H1 (cell line): Measurements from ENCODE around the gene MS4A5. TPM values are rescaled to one million over a fixed set of nuclear protein-coding genes. Genes with fewer than 3 reads are reported as not detected.

Experiments used
- CTCF ChIA-PET: fragments of 300-600 bp; sonication (Branson Sonifier 250); formaldehyde crosslinking; loops from one replicate; lab custom pipeline; 2021; ENCODE audit not compliant: partially characterized antibody; lab: Charles Lee
- POLR2A ChIA-PET: fragments of 300-600 bp; sonication (Branson Sonifier 250); formaldehyde crosslinking; loops from one replicate; lab custom pipeline; 2021; ENCODE audit warnings: inconsistent platforms; ENCODE audit not compliant: partially characterized antibody; lab: Charles Lee
- DNase-seq, 2 experiments: peaks; one replicate each; pipeline versions ENCODE4 v3.0.0 to v3.0.0-alpha.2; 2010 to 2022; ENCODE audit warnings: low spot score in 2 of 2, low read depth in 1 of 2, mixed read lengths in 1 of 2
- FAIRE-seq: peaks from 2 replicates; lab custom pipeline; 2011; peaks lifted over from hg19 to GRCh38; lab: Jason Lieb, UNC
- H2AFZ ChIP-seq: 2 replicates; pipeline ENCODE4 v1.8.1; 2012; ENCODE audit warnings: low read length, inconsistent platforms
- H2AK5ac ChIP-seq: 2 replicates; pipeline ENCODE4 v1.6.1; 2013; ENCODE audit warnings: low read depth, low read length
- H2BK120ac ChIP-seq: replicated peaks from 2 replicates; pipeline ENCODE3; 2013; ENCODE audit warnings: low read depth, low read length, inconsistent platforms
- H2BK12ac ChIP-seq: 2 replicates; pipeline ENCODE4 v1.6.1; 2013; ENCODE audit warnings: low read depth, low read length
- H2BK15ac ChIP-seq: 2 replicates; pipeline ENCODE4 v1.6.1; 2013; ENCODE audit warnings: low read length
- H2BK20ac ChIP-seq: 2 replicates; pipeline ENCODE4 v1.6.1; 2013; ENCODE audit warnings: low read length
- H2BK5ac ChIP-seq: 2 replicates; pipeline ENCODE4 v1.6.1; 2013; ENCODE audit warnings: low read depth, low read length
- H3K14ac ChIP-seq: 2 replicates; pipeline ENCODE4 v1.6.1; 2013; ENCODE audit warnings: inconsistent platforms; ENCODE audit not compliant: insufficient read length
- H3K18ac ChIP-seq: 2 replicates; pipeline ENCODE4 v1.6.1; 2013; ENCODE audit warnings: low read length; ENCODE audit errors: extremely low read depth
- H3K23ac ChIP-seq: 2 replicates; pipeline ENCODE4 v1.6.1; 2013; ENCODE audit warnings: inconsistent platforms; ENCODE audit not compliant: insufficient read length
- H3K23me2 ChIP-seq: 2 replicates; pipeline ENCODE4 v1.6.1; 2013; ENCODE audit warnings: low read depth, low read length
- H3K27ac ChIP-seq: 2 replicates; pipeline ENCODE4 v1.6.1; 2011; ENCODE audit warnings: low read depth, low read length, inconsistent platforms
- H3K27me3 ChIP-seq, 4 experiments: replicated peaks in 1 of 4; 1 replicate in 1 of 4; 2 replicates in 3 of 4; pipeline versions ENCODE4 v1.6.1 to v1.8.1; 2011 to 2013; ENCODE audit warnings: low read length in 3 of 4, mild to moderate bottlenecking in 3 of 4, inconsistent platforms in 2 of 4, mixed read lengths in 2 of 4, moderate library complexity in 1 of 4; ENCODE audit not compliant: control insufficient read depth in 3 of 4, insufficient read depth in 3 of 4; ENCODE audit errors: extremely low read depth in 1 of 4
- H3K36me3 ChIP-seq, 4 experiments: 2 replicates each; pipeline versions ENCODE4 v1.6.1 to v1.8.1; 2011 to 2013; ENCODE audit warnings: mild to moderate bottlenecking in 4 of 4, low read length in 3 of 4, moderate library complexity in 2 of 4, control low read depth in 1 of 4, inconsistent platforms in 1 of 4; ENCODE audit not compliant: insufficient read depth in 4 of 4, control insufficient read depth in 2 of 4
- H3K4ac ChIP-seq: replicated peaks from 2 replicates; pipeline ENCODE3; 2013; ENCODE audit warnings: low read length, low read depth, mixed read lengths, inconsistent platforms; ENCODE audit not compliant: insufficient read length
- H3K4me1 ChIP-seq, 4 experiments: replicated peaks in 1 of 4; 1 replicate in 1 of 4; 2 replicates in 3 of 4; pipeline versions ENCODE4 v1.6.1 to v1.8.1; 2011 to 2013; ENCODE audit warnings: low read length in 3 of 4, inconsistent platforms in 2 of 4, mixed read lengths in 1 of 4; ENCODE audit not compliant: insufficient read depth in 4 of 4, control insufficient read depth in 3 of 4
- H3K4me2 ChIP-seq, 2 experiments: 2 replicates each; pipeline versions ENCODE4 v1.6.1 to v1.8.1; 2011 to 2013; ENCODE audit warnings: low read depth in 2 of 2, low read length in 2 of 2, control low read depth in 1 of 2, inconsistent platforms in 1 of 2, mild to moderate bottlenecking in 1 of 2; ENCODE audit not compliant: insufficient read depth in 1 of 2
- H3K4me3 ChIP-seq, 4 experiments: fragments of 200-600, 300-600 bp in 1 of 4; sonication (generic), shearing (Covaris generic), sonication (Bioruptor Twin) in 1 of 4; 2 replicates each; pipeline versions ENCODE4 v1.5.1 to v1.8.1; 2011 to 2016; ENCODE audit warnings: low read length in 4 of 4, low read depth in 3 of 4, control low read depth in 2 of 4, inconsistent platforms in 2 of 4, mild to moderate bottlenecking in 2 of 4, mixed read lengths in 1 of 4, moderate library complexity in 1 of 4; ENCODE audit not compliant: insufficient read depth in 2 of 4; ENCODE audit errors: extremely low read depth in 1 of 4
- H3K56ac ChIP-seq: replicated peaks from 2 replicates; pipeline ENCODE3; 2013; ENCODE audit warnings: low read depth, mild to moderate bottlenecking, mixed read lengths, low read length, inconsistent platforms; ENCODE audit not compliant: insufficient read length
- H3K79me1 ChIP-seq: 2 replicates; pipeline ENCODE4 v1.6.1; 2013; ENCODE audit warnings: low read depth, low read length, control low read depth
- H3K79me2 ChIP-seq, 2 experiments: 2 replicates each; pipeline versions ENCODE4 v1.6.1 to v1.8.1; 2012 to 2013; ENCODE audit warnings: low read length in 2 of 2, mild to moderate bottlenecking in 2 of 2, inconsistent platforms in 1 of 2; ENCODE audit not compliant: insufficient read depth in 2 of 2, control insufficient read depth in 1 of 2
- H3K9ac ChIP-seq, 4 experiments: replicated peaks in 1 of 4; 1 replicate in 1 of 4; 2 replicates in 3 of 4; pipeline versions ENCODE4 v1.6.1 to v1.8.1; 2011 to 2013; ENCODE audit warnings: low read depth in 3 of 4, low read length in 3 of 4, control low read depth in 2 of 4, mild to moderate bottlenecking in 2 of 4, moderate library complexity in 2 of 4, inconsistent platforms in 1 of 4; ENCODE audit errors: extremely low read depth in 1 of 4
- H3K9me3 ChIP-seq, 2 experiments: 2 replicates each; pipeline versions ENCODE4 v1.6.1 to v1.8.1; 2012 to 2013; ENCODE audit warnings: mild to moderate bottlenecking in 2 of 2, moderate library complexity in 2 of 2, control low read depth in 1 of 2, inconsistent platforms in 1 of 2, low read depth in 1 of 2, low read length in 1 of 2, mixed read lengths in 1 of 2; ENCODE audit not compliant: insufficient read depth in 2 of 2
- H4K20me1 ChIP-seq, 2 experiments: replicated peaks in 1 of 2; 2 replicates each; pipeline versions ENCODE3 to v1.8.1; 2011 to 2013; ENCODE audit warnings: inconsistent platforms in 2 of 2, low read length in 2 of 2, mild to moderate bottlenecking in 1 of 2; ENCODE audit not compliant: insufficient read depth in 2 of 2, control insufficient read depth in 1 of 2
- H4K5ac ChIP-seq: 2 replicates; pipeline ENCODE4 v1.6.1; 2013; ENCODE audit warnings: low read length, low read depth, mixed read lengths, inconsistent platforms; ENCODE audit not compliant: insufficient read length
- H4K8ac ChIP-seq: 2 replicates; pipeline ENCODE4 v1.8.0; 2013; ENCODE audit warnings: mild to moderate bottlenecking, moderate library complexity, low read length, inconsistent platforms; ENCODE audit not compliant: insufficient read depth; ENCODE audit errors: extremely low read depth
- H4K91ac ChIP-seq: replicated peaks from 2 replicates; pipeline ENCODE3; 2013; ENCODE audit warnings: low read length, mixed read lengths, inconsistent platforms; ENCODE audit not compliant: insufficient read length
- RAD21 ChIP-seq, 2 experiments: IDR thresholded peaks in 1 of 2; conservative IDR thresholded peaks in 1 of 2; 2 replicates each; pipeline ENCODE4 v1.6.1; 2011; ENCODE audit warnings: low read depth in 2 of 2, low read length in 2 of 2, improper control_type of control experiment in 1 of 2, inconsistent platforms in 1 of 2, mild to moderate bottlenecking in 1 of 2, moderate library complexity in 1 of 2
- WGBS, 2 experiments: shearing (Covaris generic) in 1 of 2; methylation state at CpG; one replicate each; pipeline versions ENCODE4 v1.1.6 to v1.1.7; 2013 to 2015; ENCODE audit warnings: low lambda C conversion rate in 2 of 2, mixed read lengths in 2 of 2, inconsistent platforms in 1 of 2, low coverage in 1 of 2, missing lambda C conversion rate in 1 of 2; ENCODE audit not compliant: insufficient replicate concordance in 2 of 2, insufficient coverage in 1 of 2, insufficient read length in 1 of 2; ENCODE audit errors: extremely low coverage in 1 of 2, missing lambda C conversion rate in 1 of 2; 5-methylcytosine and 5-hydroxymethylcytosine counted together
- polyA plus RNA-seq, 7 experiments: library from polyadenylated mRNA; depleted of rRNA in 3 of 7; stranded (reverse) in 5 of 7; unstranded in 2 of 7; fragments of >200 nt in 5 of 7; fragments of 200-250 nt in 2 of 7; gene quantifications; 1 replicate in 5 of 7; 2 replicates in 1 of 7; 4 replicates in 1 of 7; pipeline versions ENCODE4 v1.2.1 to v1.2.3, GENCODE V29; 2011 to 2013; ENCODE audit warnings: missing spikeins in 2 of 7, mixed read lengths in 2 of 7
- total RNA-seq: library from RNA; stranded (reverse); fragmentation: NEBNext Ultra II Directional; extraction: Animal tissue kit (Norgen Biotek cat#: 25700); gene quantifications from 2 replicates; pipeline ENCODE4 v1.2.1, GENCODE V29; 2021

The MS4A5 gene
- total and polyA plus RNA-seq, 2 of the 8 experiments (the other 6 are each of a cell fraction or from before 2014, with no cell fraction given): not detected

DNA sequence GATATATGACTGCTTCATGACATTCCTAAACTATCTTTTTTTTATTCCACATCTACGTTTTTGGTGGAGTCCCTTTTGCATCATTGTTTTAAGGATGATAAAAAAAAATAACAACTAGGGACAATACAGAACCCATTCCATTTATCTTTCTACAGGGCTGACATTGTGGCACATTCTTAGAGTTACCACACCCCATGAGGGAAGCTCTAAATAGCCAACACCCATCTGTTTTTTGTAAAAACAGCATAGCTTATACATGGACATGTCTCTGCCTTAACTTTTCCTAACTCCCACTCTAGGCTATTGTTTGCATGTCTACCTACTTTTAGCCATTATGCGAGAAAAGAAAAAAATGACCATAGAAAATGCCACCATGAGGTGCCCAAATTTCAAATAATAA is 39.5 kb downstream of the MS4A5 start:
- POLR2A ChIA-PET: no interaction called here
- H4K20me1 ChIP-seq: no peaks in the 10 kb centered on the region

More for the DNA sequence above, 39.5 kb downstream of the MS4A5 start:
- no peak overlapping the region for H4K5ac ChIP-seq
- H3K56ac ChIP-seq: no peak overlapping the region
- H3K9me3 ChIP-seq: no peaks in the 10 kb centered on the region
- no peaks in the 10 kb centered on the region for H3K4me1 ChIP-seq
- H3K27me3 ChIP-seq: no peaks in the 10 kb centered on the region
- CTCF ChIA-PET: interaction anchor here (0.8 to 1.0 kb wide), 2 partner anchors 126 to 204 kb away, joined by 3 read pairs; no protein-coding TSS in a partner anchor
- FAIRE-seq (no peak), DNase-seq (no peak)
- no peak overlapping the region for H2BK15ac ChIP-seq
- no peaks in the 10 kb centered on the region for H3K79me1 ChIP-seq
- no peak overlapping the region for H3K4me2 ChIP-seq
- H3K18ac ChIP-seq: no peak overlapping the region
- H3K27ac ChIP-seq: no peak overlapping the region
- no peak overlapping the region for H2BK120ac ChIP-seq
- no peak for TF ChIP-seq RAD21 (IDR thresholded peaks at IDR 0.05 in 1 of 2, conservative IDR thresholded peaks at IDR 0.05 in 1 of 2; ENCODE audit: low read depth in 2 of 2, low read length in 2 of 2)
- 93% methylated on average over 2 of the region's 2 CpGs; no CpG with 5 or more reads in 1 of the 2 experiments for WGBS, 2 experiments
- no peaks in the 10 kb centered on the region for H3K23me2 ChIP-seq
- H4K8ac ChIP-seq: no peak overlapping the region
- no peak overlapping the region for H2AK5ac ChIP-seq
- H2BK12ac ChIP-seq: no peak overlapping the region
- H4K91ac ChIP-seq: no peak overlapping the region
- no peak overlapping the region for H2AFZ ChIP-seq
- H3K23ac ChIP-seq: no peak overlapping the region
- no peaks in the 10 kb centered on the region for H3K79me2 ChIP-seq
- no peak overlapping the region for H3K14ac ChIP-seq
- H3K9ac ChIP-seq: no peak overlapping the region
- H2BK20ac ChIP-seq: no peak overlapping the region
- no peaks in the 10 kb centered on the region for H3K36me3 ChIP-seq
- H2BK5ac ChIP-seq: no peak overlapping the region
- no peak overlapping the region for H3K4ac ChIP-seq
- no peak overlapping the region for H3K4me3 ChIP-seq
